Smooth muscle cell of the brain vasculature (primary cell): ENCODE data around the gene RPIA.
"Not testable (repeated sequence)": the region's sequence is repeated elsewhere in the genome, so short reads cannot be mapped to it uniquely, and the experiment has no call there.

ENCODE experiments used
- DNase-seq: peaks from one replicate; pipeline ENCODE4 v3.0.0-alpha.2; 2012; ENCODE audit warnings: low read depth, low spot score

Gene RPIA

GRCh38 chr2:88770016-88770415, 78.5 kb downstream of the RPIA start:
- no peak for DNase-seq

- DNase-seq: not testable (repeated sequence)
These were observed 82.0 kb downstream of the RPIA start for GRCh38 chr2:88773233-88774028.

- DNase-seq: not testable (repeated sequence)
These were observed 97.7 kb downstream of the RPIA start for GRCh38 chr2:88789213-88789612.

GRCh38 chr2:88795932-88796331, 104.5 kb downstream of the RPIA start:
- not testable (repeated sequence) for DNase-seq

- not testable (repeated sequence) for DNase-seq
These were observed 105.0 kb downstream of the RPIA start for GRCh38 chr2:88796523-88796922.

GRCh38 chr2:88797164-88797563, 105.7 kb downstream of the RPIA start:
- not testable (repeated sequence) for DNase-seq
